ENCODE measurements around the gene SLC2A10.

- TF ChIP-seq, protein P1, sequence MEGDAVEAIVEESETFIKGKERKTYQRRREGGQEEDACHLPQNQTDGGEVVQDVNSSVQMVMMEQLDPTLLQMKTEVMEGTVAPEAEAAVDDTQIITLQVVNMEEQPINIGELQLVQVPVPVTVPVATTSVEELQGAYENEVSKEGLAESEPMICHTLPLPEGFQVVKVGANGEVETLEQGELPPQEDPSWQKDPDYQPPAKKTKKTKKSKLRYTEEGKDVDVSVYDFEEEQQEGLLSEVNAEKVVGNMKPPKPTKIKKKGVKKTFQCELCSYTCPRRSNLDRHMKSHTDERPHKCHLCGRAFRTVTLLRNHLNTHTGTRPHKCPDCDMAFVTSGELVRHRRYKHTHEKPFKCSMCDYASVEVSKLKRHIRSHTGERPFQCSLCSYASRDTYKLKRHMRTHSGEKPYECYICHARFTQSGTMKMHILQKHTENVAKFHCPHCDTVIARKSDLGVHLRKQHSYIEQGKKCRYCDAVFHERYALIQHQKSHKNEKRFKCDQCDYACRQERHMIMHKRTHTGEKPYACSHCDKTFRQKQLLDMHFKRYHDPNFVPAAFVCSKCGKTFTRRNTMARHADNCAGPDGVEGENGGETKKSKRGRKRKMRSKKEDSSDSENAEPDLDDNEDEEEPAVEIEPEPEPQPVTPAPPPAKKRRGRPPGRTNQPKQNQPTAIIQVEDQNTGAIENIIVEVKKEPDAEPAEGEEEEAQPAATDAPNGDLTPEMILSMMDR (IDR thresholded peaks at IDR 0.05) = no peak
- no peak for TF ChIP-seq POLR2A (IDR thresholded peaks at IDR 0.05)
These were observed 12.0 kb downstream of the SLC2A10 start for GRCh38 chr20:46721476-46721875.

All from lower leg skin (tissue), 3 donors.